G401 (cell line): Measurements from ENCODE around the gene SNRK. TPM values are rescaled to one million over a fixed set of nuclear protein-coding genes. Genes with fewer than 3 reads are reported as not detected.

Experiments
- DNase-seq: peaks from one replicate; pipeline ENCODE4 v3.0.0-alpha.2; 2015; ENCODE audit warnings: low spot score
- in situ Hi-C: cut with HindIII; loops from 2 replicates; pipeline ENCODE4 v1.10.0; 2016; ENCODE audit warnings: low sequenced_read_pairs, mixed read lengths
- total RNA-seq: library from RNA; depleted of rRNA; stranded (reverse); fragments of >200 nt; shearing (Covaris generic); gene quantifications from 2 replicates; pipeline ENCODE4 v1.2.3, GENCODE V29; 2014; rRNA removed

SNRK gene, protein sequence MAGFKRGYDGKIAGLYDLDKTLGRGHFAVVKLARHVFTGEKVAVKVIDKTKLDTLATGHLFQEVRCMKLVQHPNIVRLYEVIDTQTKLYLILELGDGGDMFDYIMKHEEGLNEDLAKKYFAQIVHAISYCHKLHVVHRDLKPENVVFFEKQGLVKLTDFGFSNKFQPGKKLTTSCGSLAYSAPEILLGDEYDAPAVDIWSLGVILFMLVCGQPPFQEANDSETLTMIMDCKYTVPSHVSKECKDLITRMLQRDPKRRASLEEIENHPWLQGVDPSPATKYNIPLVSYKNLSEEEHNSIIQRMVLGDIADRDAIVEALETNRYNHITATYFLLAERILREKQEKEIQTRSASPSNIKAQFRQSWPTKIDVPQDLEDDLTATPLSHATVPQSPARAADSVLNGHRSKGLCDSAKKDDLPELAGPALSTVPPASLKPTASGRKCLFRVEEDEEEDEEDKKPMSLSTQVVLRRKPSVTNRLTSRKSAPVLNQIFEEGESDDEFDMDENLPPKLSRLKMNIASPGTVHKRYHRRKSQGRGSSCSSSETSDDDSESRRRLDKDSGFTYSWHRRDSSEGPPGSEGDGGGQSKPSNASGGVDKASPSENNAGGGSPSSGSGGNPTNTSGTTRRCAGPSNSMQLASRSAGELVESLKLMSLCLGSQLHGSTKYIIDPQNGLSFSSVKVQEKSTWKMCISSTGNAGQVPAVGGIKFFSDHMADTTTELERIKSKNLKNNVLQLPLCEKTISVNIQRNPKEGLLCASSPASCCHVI
- 7.1 and 11.2 TPM in 2 replicates for total RNA-seq

DNA sequence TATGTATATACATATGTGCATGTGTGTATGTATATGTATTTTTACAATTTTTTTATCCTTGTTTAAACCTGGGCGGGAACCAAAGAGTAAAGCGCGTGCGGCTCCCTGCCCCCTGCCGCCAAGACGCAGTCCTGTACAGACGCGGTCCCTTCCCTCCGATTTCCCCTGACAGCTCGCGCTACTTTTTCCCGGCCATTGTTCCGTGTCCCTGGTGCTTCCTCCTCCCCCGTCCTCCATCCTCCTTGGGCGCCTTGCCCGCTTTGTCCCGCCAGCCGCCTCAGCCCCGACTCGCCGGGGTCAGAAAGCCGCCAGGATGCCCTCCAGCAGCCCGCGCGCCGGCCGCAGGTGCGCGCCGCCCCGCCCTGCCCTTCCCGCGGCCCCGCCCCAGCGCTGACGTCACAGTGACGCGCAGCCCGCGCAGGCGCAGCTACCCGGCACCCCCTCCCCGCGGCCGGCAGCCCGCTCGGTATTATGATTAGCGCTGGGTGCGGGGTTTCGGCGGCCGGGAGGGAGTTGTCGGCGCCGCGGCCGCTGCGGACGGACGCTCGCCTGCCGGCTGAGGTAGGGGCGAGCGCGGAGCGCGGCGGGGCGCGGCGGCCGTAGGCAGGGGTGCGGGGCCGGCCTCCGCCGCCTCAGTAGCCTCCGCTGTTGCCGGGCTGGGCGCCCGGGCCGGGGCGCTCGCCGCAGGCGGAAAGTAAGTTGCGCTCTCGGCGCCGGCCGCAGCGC is at the start of gene SNRK:
TSS of gene SNRK (plus strand) at position 426 of the 726 bp plus-strand sequence. CDS start 16,664 bp downstream, outside the sequence.
- in situ Hi-C loops: no loop called here
- peak; percentile 85 for DNase-seq

DNA sequence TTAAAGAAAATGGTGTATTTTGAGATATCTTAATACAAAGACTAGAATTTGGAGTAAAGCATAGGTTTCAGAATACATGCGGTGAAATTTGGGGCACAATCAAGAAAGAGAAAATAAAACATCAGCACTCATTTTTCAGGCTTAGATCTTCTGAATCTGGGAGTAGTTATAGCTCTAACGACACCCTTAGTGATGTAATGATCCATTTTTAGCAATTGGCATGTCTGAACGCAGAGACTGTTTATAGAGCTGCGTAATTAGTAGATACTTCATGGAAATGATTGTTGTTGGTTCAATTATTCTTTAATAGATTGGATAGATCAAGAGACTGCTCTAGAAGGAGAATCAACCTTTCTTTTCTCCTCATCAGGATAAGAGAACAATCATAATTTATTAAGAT is 47.5 kb upstream of the SNRK start:
- peak; percentile 46 for DNase-seq
- in situ Hi-C loops: no loop called here

DNA sequence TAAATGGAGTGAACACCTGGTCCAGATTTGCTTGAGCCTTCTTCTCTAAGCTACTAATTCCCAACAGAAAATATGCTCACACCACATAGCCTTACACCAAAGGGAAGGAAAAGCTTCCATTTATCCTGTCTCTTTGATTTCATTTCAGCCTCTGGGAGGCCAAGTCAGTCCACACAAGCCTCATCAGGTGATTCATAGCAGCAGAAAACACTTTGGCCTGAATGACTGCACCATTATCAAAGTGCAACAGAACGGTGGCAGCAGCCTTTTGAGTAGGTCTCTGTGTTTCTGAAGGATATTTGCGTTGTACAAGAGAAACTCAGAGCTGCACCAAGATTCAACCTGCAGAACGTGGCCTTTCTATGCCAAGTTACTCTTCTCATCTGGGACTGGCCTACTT is 46.6 kb upstream of the SNRK start:
- in situ Hi-C loops: no loop called here
- DNase-seq: no peak

DNA sequence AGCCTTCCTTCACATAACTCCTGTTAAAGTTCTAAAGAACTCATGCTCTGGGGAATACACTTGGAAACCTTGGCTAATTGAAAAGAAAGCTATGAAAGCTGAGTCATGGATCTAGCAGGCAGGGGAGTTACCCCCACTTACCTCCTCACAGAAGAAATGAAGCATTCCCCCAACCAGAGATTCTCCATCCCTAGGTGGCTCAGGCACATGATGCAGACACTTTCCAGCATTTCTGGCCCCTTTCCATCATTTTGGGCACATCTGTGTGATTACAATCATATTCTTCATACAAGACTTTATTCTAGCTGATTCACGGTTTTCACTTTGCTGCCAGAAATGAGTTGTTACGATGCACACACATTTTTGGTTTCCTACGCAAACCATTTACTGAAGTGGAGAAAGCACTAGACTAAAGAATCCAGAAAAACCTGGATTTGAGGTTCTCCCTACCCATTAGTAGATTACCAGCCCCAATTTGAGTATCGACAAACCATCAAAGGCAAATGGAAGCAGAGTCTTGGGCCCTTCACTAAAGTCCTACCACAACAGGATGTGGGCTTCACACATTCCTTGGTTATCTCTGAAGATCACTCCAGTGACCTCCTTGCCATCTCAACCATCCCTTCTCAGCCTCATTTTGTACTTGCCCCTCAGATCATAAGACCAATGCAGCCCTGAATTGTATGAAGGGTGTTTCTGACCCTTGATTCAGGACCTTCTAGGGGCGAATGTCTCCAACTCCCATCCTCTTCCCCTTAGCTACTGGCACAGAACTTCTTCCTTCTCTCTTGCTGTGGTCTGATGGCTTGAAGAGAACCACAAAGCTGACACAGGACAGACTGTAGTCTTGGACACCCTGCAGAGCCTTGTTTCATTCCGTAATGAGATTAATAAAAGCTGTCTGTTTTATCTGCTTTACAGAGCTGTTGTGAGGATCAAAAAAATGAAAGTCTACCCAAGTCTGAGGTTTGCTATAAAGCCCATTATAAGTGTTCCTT is 42.5 kb upstream of the SNRK start:
- no peak for DNase-seq
- in situ Hi-C loops: no loop called here

DNA sequence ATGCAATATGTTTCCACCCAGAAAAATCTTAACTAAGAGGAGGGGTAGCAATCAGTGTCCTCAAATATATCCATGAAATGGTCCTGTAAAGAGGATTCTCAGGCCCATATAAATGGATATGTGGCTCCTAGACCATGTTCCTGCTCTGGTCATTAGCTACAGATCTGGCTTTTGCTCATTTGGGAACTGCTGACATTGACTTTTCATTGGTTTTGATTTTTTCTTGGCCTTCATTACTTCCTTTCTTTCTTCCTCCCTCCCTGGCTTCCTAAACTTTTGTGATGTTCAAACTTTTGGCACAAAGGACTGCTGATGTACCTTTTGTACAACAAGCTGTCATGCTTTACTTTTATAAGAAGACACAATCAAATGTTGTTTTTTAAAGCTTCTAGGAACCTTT is 41.6 kb upstream of the SNRK start:
- no peak for DNase-seq
- in situ Hi-C loops: no loop called here

DNA sequence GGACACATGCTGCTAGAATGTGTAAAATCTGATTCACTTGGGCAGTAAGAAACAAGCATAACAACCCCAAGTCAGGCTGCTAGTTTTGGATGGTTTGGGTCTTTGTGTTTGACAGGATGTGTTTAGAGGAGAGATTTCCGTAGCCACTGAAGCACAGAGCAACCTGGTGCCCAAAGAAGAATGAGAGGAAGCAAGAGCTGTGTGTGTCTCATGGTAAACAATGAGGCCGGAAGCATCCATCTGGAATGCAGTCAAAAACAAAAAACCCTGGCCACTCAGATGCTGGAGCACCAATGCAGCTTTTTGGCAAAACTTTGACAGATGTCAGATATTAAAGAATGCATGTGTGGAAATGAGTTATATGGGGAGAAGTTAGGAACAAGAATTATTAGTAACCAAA is 39.4 kb upstream of the SNRK start:
- in situ Hi-C loops: no loop called here
- DNase-seq: peak; percentile 47

DNA sequence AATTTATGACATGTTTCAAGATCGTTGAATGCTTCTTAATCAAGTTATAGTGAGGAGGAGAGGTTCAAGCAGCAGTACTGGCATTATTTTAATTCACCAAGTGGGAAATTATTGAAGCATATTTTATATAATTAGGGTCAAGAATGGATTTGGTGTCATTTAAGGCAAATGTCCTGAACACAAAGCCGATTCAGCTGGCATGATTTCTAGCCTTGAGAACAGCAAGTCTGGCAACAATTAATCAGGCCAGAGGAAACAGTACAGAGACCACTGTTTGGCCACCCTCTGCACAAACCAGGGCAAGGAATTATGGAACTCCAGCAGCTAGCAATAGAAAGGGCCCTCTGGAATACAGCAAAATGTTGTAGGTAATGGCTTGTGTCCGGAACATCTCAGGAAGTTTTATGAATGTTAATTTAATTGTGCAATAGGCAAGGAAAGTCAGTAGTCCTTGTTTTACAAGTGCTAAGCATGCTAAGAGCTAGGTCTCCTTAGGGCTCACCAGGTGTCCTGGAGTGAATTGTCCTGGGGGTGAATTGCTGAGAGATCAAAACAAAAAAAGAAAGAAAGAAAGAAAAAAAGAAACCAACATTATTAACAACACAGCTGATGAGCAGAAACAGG is 38.7 kb upstream of the SNRK start:
- peak; percentile 65 for DNase-seq
- in situ Hi-C loops: no loop called here

DNA sequence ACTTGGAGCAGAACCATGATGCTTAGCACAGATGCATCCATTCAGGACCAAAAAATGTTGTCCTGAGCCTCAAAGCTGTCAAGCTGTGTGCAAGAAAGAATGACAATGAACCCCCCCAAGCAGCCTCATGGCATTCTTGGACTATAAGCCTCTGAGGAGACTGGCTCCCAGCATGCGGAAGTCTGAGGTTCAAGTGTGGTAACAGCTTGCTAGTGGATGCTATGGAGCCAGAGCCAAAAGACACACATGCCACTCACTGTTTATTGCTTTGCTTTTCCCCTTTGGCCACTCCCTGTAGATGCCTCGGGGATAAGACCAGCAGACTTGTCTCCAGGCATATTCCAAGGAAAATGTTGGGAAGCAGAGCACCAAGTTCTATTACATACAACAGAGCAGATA is 38.2 kb upstream of the SNRK start:
- DNase-seq: peak; percentile 87
- in situ Hi-C loops: no loop called here

DNA sequence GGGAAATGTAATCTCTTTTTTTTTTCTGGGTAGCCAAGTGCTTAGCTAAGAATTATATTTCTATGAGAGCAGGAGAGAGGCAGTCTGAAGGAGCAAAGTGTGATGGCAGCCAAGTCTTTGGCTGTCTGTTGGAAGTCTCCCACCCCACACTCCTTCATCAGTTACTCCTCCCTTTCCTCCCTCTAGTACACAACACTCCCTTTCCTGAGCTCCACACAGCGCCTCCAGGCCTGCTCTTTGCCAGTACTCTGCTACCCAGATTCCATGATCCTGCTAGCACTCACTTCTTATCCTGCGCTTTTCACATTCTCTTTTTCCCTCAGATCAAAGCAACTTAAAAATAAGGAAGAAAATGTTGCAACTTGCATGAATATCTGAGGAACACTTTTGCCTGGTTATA is 37.4 kb upstream of the SNRK start:
- no peak for DNase-seq
- in situ Hi-C loops: no loop called here

DNA sequence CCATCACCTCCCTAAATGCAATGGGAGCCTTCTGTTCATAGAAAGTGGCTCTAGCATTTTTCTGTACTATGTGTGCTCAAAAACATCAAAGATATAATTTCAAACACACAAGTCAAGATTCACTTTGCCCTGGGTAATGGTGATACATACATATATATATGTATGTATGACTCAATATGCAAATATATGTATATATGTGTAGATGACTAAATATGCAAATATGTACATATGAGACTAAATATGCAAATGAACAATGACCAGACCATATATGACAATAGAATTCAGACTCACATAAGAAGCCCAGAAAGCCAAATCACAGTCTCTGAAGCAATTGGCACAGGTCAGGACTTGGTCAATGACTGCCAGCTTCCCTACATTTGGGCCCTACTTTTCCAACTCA is 36.9 kb upstream of the SNRK start:
- in situ Hi-C loops: no loop called here
- no peak for DNase-seq

DNA sequence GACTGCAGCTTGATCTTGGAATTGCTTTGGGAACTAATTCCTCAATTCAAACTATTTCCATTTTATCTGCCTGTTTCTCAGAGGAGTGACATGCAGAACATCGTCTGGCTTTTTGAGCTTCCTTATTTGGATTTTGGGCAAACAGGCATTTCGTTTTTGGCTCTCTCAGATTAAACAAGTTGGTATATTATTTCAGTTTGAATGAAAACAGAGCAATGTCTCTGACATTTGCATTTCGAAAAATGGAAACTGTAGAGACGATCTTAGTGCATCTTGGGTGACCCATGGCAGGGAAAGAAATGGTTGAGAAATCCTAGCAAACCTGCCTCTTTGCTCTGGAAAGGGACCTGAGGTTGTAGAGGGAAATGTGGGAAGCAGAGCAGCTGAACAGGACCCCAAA is 33.0 kb upstream of the SNRK start:
- in situ Hi-C loops: no loop called here

DNA sequence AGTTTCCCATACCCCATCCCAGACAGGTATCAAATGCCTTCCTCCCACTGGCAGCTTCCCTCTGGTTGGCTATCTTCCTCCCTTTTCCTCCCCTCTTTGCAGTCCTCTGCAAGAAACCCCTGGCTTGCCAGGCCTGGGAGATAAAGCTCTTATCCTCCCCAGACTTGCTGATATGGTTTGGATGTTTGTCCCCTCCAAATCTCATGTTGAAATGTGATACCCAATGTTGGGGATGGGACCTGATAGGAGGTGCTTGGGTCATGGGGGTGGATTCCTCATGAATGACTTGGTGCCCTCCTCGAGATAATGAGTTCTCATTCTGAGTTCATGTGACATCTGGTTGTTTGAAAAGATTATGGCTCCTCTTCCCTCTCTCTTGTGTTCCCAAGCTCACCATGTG is 32.2 kb upstream of the SNRK start:
- in situ Hi-C loops: no loop called here
- DNase-seq: no peak

More for the DNA sequence above, 33.0 kb upstream of the SNRK start:
- DNase-seq: no peak

DNA sequence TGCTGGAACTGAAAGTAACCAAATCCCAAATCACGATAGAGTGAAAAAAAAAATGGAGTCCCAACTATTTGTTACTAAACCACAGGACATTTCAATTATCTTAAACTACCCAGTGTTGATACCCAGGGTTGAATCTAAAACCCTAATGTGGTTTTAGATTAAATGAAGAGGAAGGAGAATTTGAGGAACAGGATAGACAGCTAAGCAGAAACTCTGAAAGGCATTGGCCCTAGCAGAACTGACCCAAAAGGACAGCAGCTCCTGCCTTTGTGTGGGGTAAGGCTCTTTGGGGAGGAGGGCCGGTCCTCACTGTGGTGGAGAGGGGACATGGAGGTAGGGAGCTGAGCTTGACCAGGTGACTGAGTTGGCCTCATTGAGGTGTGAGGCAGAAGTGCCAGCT is 30.7 kb upstream of the SNRK start:
- in situ Hi-C loops: no loop called here
- DNase-seq: no peak

DNA sequence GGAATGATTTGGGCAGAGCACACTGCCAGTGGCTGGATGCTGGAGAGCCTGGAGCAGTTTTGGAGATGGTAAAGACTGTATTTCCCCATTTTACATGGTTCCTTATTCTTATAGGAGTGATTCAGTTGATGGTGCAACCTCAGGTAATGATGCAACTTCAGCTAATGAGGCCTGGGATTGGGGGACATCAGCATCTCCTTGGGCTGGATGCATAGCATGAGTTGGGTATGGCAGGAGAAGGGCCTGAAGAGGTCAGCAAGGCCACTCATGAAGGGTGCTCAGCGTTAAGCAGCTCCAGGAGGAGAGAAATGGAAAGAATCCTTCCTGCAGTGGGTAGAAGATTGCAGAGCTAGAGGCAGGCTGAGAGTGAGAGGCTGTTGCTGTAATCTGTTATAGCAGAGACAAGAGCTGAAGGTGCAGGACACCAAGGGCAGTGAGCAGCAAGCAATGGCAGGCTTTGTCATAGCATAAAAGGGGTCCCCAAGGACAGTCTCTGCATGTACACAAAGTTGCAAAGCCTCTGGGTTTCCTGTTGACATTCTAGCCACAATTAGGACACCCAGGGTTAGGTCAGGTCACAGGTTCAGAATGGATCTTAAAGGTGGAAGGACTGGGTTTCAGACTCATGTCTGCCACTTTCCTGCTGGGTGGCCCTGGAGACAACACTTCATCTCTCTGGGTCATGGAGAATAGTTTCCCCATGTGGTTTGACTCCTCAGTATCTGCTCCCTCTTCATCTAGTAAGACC is 29.5 kb upstream of the SNRK start:
- in situ Hi-C loops: no loop called here
- DNase-seq: no peak

DNA sequence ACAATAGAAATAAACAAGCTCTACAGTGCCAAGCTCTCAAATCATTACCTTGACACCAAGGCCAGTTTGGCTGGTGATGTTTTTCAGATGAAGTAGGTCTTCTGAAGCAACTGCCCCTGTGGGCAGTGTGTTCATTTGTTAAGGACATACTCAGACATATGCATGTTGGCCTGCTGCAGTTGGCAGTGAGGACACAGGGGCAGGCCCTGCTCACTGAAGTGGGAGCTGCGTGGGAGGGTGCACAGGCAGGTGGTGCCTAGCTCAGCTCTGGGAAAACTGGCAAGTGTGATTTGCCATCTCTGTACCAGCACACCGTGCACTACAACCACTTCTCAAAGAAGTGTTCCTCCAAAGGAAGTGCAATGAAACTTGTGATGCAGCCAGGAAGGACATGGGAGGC is 28.5 kb upstream of the SNRK start:
- in situ Hi-C loops: no loop called here
- DNase-seq: peak; percentile 59

DNA sequence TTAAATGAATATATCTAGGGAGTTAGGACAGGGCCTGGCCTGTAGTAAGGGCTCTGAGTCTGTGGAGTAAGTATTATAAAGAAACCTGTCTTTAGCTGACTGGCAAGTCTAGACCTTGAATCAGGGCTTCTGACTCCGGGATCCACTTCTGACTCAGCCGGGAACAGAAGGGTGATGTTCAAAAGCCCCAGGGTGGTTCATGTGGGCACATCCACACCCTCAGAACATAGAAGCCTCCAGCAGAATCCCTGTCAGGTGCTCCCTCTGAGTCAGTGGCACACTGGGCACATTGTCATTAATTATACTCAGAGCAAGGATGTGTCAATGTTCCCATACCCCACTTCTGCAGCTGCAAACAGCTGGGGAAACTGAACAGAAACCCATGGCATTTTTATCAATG is 26.7 kb upstream of the SNRK start:
- in situ Hi-C loops: no loop called here
- DNase-seq: no peak

DNA sequence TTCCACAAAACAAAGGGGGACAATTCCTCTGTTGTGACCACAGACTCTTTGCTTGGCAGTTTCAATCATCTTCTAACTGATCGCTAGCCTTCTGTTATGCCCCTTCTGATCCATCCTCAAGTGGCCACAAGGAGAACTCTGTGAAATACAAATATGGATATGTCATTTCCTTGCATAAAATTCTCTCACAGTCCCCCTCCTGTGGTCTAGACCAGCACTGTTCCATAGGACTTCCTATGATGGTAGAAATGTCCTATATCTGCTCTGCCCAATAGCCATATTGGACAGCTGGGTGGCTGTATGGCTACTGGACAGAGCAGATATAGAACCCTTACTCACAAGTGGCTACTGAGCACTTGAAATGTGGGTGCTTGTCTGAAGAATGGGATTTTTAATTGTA is 25.9 kb upstream of the SNRK start:
- in situ Hi-C loops: no loop called here
- no peak for DNase-seq

DNA sequence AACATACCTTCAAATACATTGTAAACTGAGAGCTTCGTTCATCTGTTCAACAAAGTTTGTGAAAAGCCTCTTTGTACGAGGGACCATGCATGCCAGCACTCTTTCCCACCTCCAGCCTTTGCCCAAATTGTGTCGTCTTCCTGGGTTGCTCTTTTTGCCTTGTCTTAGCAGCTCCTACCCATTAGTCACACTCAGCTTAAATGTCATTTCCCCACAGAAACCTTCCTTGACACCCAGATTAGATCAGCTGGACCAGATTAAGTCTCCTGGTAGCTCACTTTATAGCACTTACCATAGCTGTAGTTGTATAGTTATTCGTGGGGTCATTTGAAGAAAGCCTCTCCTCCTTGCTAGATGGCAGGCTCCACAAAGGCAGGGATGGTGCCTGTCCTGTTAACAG is 24.1 kb upstream of the SNRK start:
- in situ Hi-C loops: no loop called here
- DNase-seq: no peak
